ENCODE measurements around the gene LIF. TPM values are rescaled to one million over a fixed set of nuclear protein-coding genes. Genes with fewer than 3 reads are reported as not detected.

LIF gene
- total RNA-seq, 1 donor from 2014 or later = 919 TPM

DNA sequence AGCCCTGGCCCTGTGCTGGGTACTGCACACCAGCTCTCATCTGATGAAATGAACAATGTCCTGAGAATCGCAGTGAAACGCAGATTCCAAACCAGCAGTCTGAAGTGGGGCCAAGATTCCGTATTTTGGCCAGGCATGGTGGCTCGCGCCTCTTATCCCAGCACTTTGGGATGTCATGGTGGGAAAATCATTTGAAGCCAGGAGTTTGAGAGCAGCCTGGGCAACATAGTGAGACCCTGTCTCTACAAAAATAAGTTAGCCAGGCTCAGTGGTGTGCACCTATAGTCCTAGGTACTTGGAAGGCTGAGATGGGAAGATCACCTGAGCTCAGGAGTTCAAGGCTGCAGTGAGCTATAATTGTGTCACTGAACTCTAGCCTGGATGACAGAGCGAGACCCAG lies 13.0 kb downstream of the LIF start:
- Mint-ChIP-seq H3K36me3 (ENCODE audit: low read depth) (no peaks in the 10 kb centered on the region), H3K4me1 (ENCODE audit: low read depth) (peaks cover 26% of the 10 kb centered on the region), H3K27me3 (ENCODE audit: low read depth) (no peaks in the 10 kb centered on the region), H3K27ac (no peak overlapping the region), H3K4me3 (ENCODE audit: low read depth) (no peak overlapping the region), H3K9me3 (no peaks in the 10 kb centered on the region)
- intact Hi-C loops (cut with micrococcal nuclease) = no loop called here
- DNase-seq (ENCODE audit: low spot score) = no peak

- H3K4me1 Mint-ChIP-seq (ENCODE audit: low read depth) = peaks cover 28% of the 10 kb centered on the region
- H3K36me3 Mint-ChIP-seq (ENCODE audit: low read depth) = no peaks in the 10 kb centered on the region
- H3K4me3 Mint-ChIP-seq (ENCODE audit: low read depth) = no peak overlapping the region
- no peak for DNase-seq (ENCODE audit: low spot score)
- H3K27ac Mint-ChIP-seq = no peak overlapping the region
- no peaks in the 10 kb centered on the region for H3K9me3 Mint-ChIP-seq
- intact Hi-C loops (cut with micrococcal nuclease) = no loop called here
- no peaks in the 10 kb centered on the region for H3K27me3 Mint-ChIP-seq (ENCODE audit: low read depth)
Measured at GRCh38 chr22:30232716-30233218, 13.8 kb downstream of the LIF start.

- Mint-ChIP-seq H3K9me3 (no peaks in the 10 kb centered on the region), H3K4me1 (ENCODE audit: low read depth) (peaks cover 29% of the 10 kb centered on the region), H3K27ac (no peak overlapping the region), H3K27me3 (ENCODE audit: low read depth) (no peaks in the 10 kb centered on the region), H3K4me3 (ENCODE audit: low read depth) (no peak overlapping the region), H3K36me3 (ENCODE audit: low read depth) (no peaks in the 10 kb centered on the region)
- intact Hi-C loops (cut with micrococcal nuclease) = no loop called here
- DNase-seq (ENCODE audit: low spot score) = no peak
Measured at GRCh38 chr22:30230787-30231461, 15.6 kb downstream of the LIF start.

DNA sequence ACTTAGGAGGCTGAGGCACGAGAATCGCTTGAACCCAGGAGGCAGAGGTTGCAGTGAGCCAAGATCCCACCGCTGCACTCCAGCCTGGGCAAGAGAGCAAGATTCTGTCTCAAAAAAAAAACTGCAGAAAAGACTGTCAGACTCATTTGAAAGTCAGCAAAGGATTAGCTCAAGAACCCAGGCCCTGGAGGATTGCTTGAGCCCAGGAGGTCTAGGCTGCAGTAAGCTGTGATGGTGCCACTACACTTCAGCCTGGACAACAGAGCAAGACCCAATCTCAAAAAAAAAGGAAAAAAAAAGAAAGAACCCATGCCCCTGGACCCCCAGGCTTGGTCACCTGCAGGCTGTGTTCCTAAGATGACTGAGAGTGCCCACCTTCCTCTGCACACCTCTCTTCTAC lies 16.2 kb downstream of the LIF start:
- Mint-ChIP-seq H3K9me3 (no peaks in the 10 kb centered on the region), H3K4me1 (ENCODE audit: low read depth) (peaks cover 29% of the 10 kb centered on the region), H3K27me3 (ENCODE audit: low read depth) (no peaks in the 10 kb centered on the region), H3K27ac (no peak overlapping the region), H3K36me3 (ENCODE audit: low read depth) (no peaks in the 10 kb centered on the region), H3K4me3 (ENCODE audit: low read depth) (no peak overlapping the region)
- intact Hi-C loops (cut with micrococcal nuclease) = no loop called here
- DNase-seq (ENCODE audit: low spot score) = no peak

GRCh38 chr22:30228509-30229359 lies 17.8 kb downstream of the LIF start:
- H3K36me3 Mint-ChIP-seq (ENCODE audit: low read depth) = no peaks in the 10 kb centered on the region
- no peak for DNase-seq (ENCODE audit: low spot score)

GRCh38 chr22:30227438-30228228 lies 18.9 kb downstream of the LIF start:
- no peak overlapping the region for H3K4me3 Mint-ChIP-seq (ENCODE audit: low read depth)

More at GRCh38 chr22:30228509-30229359, 17.8 kb downstream of the LIF start:
- H3K4me1 Mint-ChIP-seq (ENCODE audit: low read depth) = peaks cover 29% of the 10 kb centered on the region
- H3K4me3 Mint-ChIP-seq (ENCODE audit: low read depth) = no peak overlapping the region
- H3K27me3 Mint-ChIP-seq (ENCODE audit: low read depth) = no peaks in the 10 kb centered on the region
- intact Hi-C loops (cut with micrococcal nuclease) = no loop called here
- H3K27ac Mint-ChIP-seq = no peak overlapping the region
- H3K9me3 Mint-ChIP-seq = no peaks in the 10 kb centered on the region

GRCh38 chr22:30226192-30226832 lies 20.2 kb downstream of the LIF start:
- peak overlapping the region; percentile 31 for H3K27ac Mint-ChIP-seq

More at GRCh38 chr22:30227438-30228228, 18.9 kb downstream of the LIF start:
- Mint-ChIP-seq H3K9me3 (no peaks in the 10 kb centered on the region), H3K4me1 (ENCODE audit: low read depth) (peaks cover 38% of the 10 kb centered on the region), H3K36me3 (ENCODE audit: low read depth) (no peaks in the 10 kb centered on the region), H3K27me3 (ENCODE audit: low read depth) (no peaks in the 10 kb centered on the region), H3K27ac (no peak overlapping the region)
- intact Hi-C loops (cut with micrococcal nuclease) = no loop called here
- DNase-seq (ENCODE audit: low spot score) = no peak

GRCh38 chr22:30225220-30225927 lies 21.2 kb downstream of the LIF start:
- Mint-ChIP-seq H3K36me3 (ENCODE audit: low read depth) (no peaks in the 10 kb centered on the region), H3K4me3 (ENCODE audit: low read depth) (no peak overlapping the region), H3K4me1 (ENCODE audit: low read depth) (peaks cover 59% of the 10 kb centered on the region), H3K27me3 (ENCODE audit: low read depth) (no peaks in the 10 kb centered on the region), H3K9me3 (no peaks in the 10 kb centered on the region), H3K27ac (no peak overlapping the region)
- intact Hi-C loops (cut with micrococcal nuclease) = no loop called here
- DNase-seq (ENCODE audit: low spot score) = no peak

More at GRCh38 chr22:30226192-30226832, 20.2 kb downstream of the LIF start:
- Mint-ChIP-seq H3K27me3 (ENCODE audit: low read depth) (no peaks in the 10 kb centered on the region), H3K4me3 (ENCODE audit: low read depth) (no peak overlapping the region), H3K9me3 (no peaks in the 10 kb centered on the region), H3K36me3 (ENCODE audit: low read depth) (no peaks in the 10 kb centered on the region), H3K4me1 (ENCODE audit: low read depth) (peaks cover 51% of the 10 kb centered on the region)
- intact Hi-C loops (cut with micrococcal nuclease) = no loop called here
- no peak for DNase-seq (ENCODE audit: low spot score)

DNA sequence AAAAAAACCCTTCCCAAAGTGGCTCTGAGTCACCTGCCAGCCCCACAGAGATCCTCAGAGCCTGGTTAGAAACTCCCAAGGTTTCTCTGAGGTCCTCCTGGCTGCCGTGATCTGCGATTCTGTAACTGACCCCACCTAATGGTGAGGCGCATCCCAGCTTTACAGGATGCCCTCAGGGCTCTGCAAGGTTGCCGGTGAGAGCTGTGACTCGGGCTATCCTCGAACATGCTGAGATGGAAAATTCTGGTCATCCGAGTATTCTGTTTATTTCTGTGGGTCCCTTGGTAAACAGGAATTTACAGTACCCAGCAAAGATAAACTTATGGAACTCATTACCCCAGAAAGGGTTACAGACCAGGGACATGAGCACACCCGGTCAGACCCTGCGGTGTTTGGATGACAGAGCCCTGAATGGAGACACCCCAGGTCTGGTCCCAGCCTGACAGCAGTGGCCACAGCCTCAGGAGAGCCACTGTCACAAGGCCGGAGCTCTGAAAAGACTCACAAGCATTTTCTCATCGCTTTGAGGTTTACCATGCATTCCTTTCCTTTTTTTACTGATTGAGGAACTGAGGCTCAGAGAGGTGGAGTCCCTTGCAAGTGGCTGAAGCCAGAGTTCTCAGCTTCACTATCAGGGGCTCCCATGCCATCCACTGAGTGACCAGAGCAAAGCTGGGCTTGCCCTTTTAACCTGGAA lies 22.2 kb downstream of the LIF start:
- Mint-ChIP-seq H3K36me3 (ENCODE audit: low read depth) (no peaks in the 10 kb centered on the region), H3K9me3 (no peaks in the 10 kb centered on the region), H3K4me1 (ENCODE audit: low read depth) (peaks cover 69% of the 10 kb centered on the region), H3K4me3 (ENCODE audit: low read depth) (no peak overlapping the region), H3K27me3 (ENCODE audit: low read depth) (no peaks in the 10 kb centered on the region), H3K27ac (no peak overlapping the region)
- DNase-seq (ENCODE audit: low spot score) = no peak
- intact Hi-C loops (cut with micrococcal nuclease) = no loop called here

DNA sequence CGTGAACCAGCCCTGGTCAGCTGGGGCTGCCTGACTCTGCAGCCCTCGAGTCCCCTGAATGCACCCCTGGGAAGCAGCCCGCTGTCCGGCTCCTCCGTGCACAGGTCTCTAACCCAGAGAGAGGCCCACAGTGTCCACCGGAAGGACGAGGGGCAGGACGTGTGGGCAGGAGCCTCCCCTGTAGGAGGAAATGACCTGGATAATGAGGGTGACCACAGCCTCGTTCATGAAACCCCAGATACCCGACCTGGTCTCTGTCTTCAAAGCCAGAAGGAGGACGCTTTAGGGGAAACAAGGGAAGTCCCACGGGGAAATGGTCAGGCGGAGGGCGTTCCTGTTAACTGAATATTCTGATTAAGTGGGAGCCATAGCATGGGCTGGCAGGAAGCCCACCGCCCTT lies 23.3 kb downstream of the LIF start:
- no peak overlapping the region for H3K4me3 Mint-ChIP-seq (ENCODE audit: low read depth)

GRCh38 chr22:30222321-30222720 lies 24.2 kb downstream of the LIF start:
- Mint-ChIP-seq H3K4me1 (ENCODE audit: low read depth) (peaks cover 63% of the 10 kb centered on the region), H3K9me3 (no peaks in the 10 kb centered on the region), H3K36me3 (ENCODE audit: low read depth) (no peaks in the 10 kb centered on the region), H3K27ac (no peak overlapping the region), H3K4me3 (ENCODE audit: low read depth) (no peak overlapping the region), H3K27me3 (ENCODE audit: low read depth) (no peaks in the 10 kb centered on the region)
- intact Hi-C loops (cut with micrococcal nuclease) = no loop called here
- DNase-seq (ENCODE audit: low spot score) = no peak

More for the DNA sequence above, 23.3 kb downstream of the LIF start:
- H3K4me1 Mint-ChIP-seq (ENCODE audit: low read depth) = peaks cover 68% of the 10 kb centered on the region
- DNase-seq (ENCODE audit: low spot score) = no peak
- intact Hi-C loops (cut with micrococcal nuclease) = no loop called here
- no peaks in the 10 kb centered on the region for H3K27me3 Mint-ChIP-seq (ENCODE audit: low read depth)
- no peaks in the 10 kb centered on the region for H3K9me3 Mint-ChIP-seq
- H3K36me3 Mint-ChIP-seq (ENCODE audit: low read depth) = no peaks in the 10 kb centered on the region
- no peak overlapping the region for H3K27ac Mint-ChIP-seq
